ENCODE measurements around the gene C1orf159. TPM values are rescaled to one million over a fixed set of nuclear protein-coding genes. Genes with fewer than 3 reads are reported as not detected.

Gene C1orf159
- total RNA-seq, 1 donor from 2014 or later = 21.3 TPM

DNA sequence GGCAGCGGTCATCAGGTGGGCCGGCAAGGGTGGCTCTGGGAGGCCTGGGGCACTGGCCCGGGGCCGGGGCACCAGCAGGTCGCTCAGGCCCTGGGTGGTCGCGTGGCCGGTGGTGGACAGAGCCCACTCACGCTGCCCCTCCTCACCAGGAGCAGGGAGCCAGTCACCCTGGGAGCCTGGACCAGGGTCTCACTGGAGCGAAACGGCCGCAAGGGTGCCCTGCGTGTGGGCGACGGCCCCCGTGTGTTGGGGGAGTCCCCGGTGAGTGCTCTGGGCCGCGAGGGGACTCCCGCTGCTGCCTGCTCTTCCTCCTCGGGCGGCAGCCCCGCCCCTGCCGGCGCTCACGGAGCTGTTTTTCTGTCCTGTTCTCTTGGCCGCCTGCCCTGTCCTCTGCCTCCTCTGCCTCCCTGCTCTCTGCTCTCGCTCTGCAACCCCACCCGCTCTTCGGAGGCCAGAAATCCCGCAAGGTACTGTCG lies 65.3 kb downstream of the C1orf159 start:
- Mint-ChIP-seq H3K4me1 (ENCODE audit: low read depth) (no peaks in the 10 kb centered on the region), H3K4me3 (ENCODE audit: low read depth) (no peak overlapping the region), H3K36me3 (ENCODE audit: insufficient read depth) (peaks cover 19% of the 10 kb centered on the region), H3K27ac (no peak overlapping the region), H3K9me3 (ENCODE audit: low read depth) (no peaks in the 10 kb centered on the region), H3K27me3 (no peaks in the 10 kb centered on the region)
- TF ChIP-seq CTCF (IDR thresholded peaks at IDR 0.05; ENCODE audit: unreplicated experiment) = no peak
- DNase-seq (ENCODE audit: low spot score, unreplicated experiment) = no peak

DNA sequence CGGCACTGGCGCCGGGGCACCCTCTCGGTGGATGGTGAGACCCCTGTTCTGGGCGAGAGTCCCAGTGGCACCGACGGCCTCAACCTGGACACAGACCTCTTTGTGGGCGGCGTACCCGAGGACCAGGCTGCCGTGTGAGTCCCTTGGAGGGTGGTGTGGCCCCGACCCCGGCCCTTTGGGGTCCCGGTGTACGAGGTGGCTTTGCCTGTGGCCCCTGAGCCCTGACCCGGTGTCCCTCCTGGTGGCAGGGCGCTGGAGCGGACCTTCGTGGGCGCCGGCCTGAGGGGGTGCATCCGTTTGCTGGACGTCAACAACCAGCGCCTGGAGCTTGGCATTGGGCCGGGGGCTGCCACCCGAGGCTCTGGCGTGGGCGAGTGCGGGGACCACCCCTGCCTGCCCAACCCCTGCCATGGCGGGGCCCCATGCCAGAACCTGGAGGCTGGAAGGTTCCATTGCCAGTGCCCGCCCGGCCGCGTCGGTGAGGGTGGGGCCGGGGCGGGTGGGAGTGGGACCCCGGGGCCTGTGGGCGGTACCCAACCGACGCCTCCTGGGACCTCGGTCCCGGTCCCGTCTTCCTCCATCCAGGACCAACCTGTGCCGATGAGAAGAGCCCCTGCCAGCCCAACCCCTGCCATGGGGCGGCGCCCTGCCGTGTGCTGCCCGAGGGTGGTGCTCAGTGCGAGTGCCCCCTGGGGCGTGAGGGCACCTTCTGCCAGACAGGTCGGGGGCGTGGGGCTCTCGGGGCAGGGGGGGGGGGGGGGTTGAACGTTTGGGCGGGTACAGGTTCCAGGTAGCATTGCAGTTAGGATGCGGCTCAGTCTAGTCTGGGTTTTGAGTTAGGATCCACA lies 66.3 kb downstream of the C1orf159 start:
- DNase-seq (ENCODE audit: low spot score, unreplicated experiment) = no peak
- Mint-ChIP-seq H3K4me1 (ENCODE audit: low read depth) (no peaks in the 10 kb centered on the region), H3K27me3 (no peaks in the 10 kb centered on the region), H3K27ac (no peak overlapping the region), H3K4me3 (ENCODE audit: low read depth) (no peak overlapping the region), H3K36me3 (ENCODE audit: insufficient read depth) (peaks cover 20% of the 10 kb centered on the region), H3K9me3 (ENCODE audit: low read depth) (no peaks in the 10 kb centered on the region)
- TF ChIP-seq CTCF (IDR thresholded peaks at IDR 0.05; ENCODE audit: unreplicated experiment) = no peak

DNA sequence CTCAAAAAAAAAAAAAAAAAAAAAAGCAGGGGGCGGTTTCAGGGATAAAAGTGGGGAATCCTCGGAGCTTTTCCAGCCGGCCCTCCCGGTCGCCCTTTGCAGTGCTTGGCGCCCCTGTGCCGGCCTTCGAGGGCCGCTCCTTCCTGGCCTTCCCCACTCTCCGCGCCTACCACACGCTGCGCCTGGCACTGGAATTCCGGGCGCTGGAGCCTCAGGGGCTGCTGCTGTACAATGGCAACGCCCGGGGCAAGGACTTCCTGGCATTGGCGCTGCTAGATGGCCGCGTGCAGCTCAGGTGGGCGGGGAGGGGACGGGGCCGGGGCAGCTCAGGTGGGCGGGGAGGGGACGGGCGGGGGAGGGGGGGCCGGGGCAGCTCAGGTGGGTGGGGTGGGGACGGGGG lies 67.1 kb downstream of the C1orf159 start:
- no peaks in the 10 kb centered on the region for H3K4me1 Mint-ChIP-seq (ENCODE audit: low read depth)
- H3K27ac Mint-ChIP-seq = no peak overlapping the region
- H3K4me3 Mint-ChIP-seq (ENCODE audit: low read depth) = no peak overlapping the region
- no peaks in the 10 kb centered on the region for H3K27me3 Mint-ChIP-seq
- H3K9me3 Mint-ChIP-seq (ENCODE audit: low read depth) = no peaks in the 10 kb centered on the region
- TF ChIP-seq CTCF (IDR thresholded peaks at IDR 0.05; ENCODE audit: unreplicated experiment) = no peak
- H3K36me3 Mint-ChIP-seq (ENCODE audit: insufficient read depth) = peaks cover 21% of the 10 kb centered on the region
- DNase-seq (ENCODE audit: low spot score, unreplicated experiment) = no peak

- Mint-ChIP-seq H3K4me3 (ENCODE audit: low read depth) (no peak overlapping the region), H3K27ac (no peak overlapping the region), H3K27me3 (no peaks in the 10 kb centered on the region), H3K4me1 (ENCODE audit: low read depth) (no peaks in the 10 kb centered on the region), H3K36me3 (ENCODE audit: insufficient read depth) (peaks cover 22% of the 10 kb centered on the region), H3K9me3 (ENCODE audit: low read depth) (no peaks in the 10 kb centered on the region)
- no peak for DNase-seq (ENCODE audit: low spot score, unreplicated experiment)
- TF ChIP-seq CTCF (IDR thresholded peaks at IDR 0.05; ENCODE audit: unreplicated experiment) = no peak
These were observed 67.9 kb downstream of the C1orf159 start for GRCh38 chr1:1047963-1048362.

- no peak for DNase-seq (ENCODE audit: low spot score, unreplicated experiment)
- no peaks in the 10 kb centered on the region for H3K4me1 Mint-ChIP-seq (ENCODE audit: low read depth)
- H3K27me3 Mint-ChIP-seq = no peaks in the 10 kb centered on the region
- H3K9me3 Mint-ChIP-seq (ENCODE audit: low read depth) = no peaks in the 10 kb centered on the region
- H3K36me3 Mint-ChIP-seq (ENCODE audit: insufficient read depth) = peaks cover 19% of the 10 kb centered on the region
- no peak overlapping the region for H3K27ac Mint-ChIP-seq
- no peak for TF ChIP-seq CTCF (IDR thresholded peaks at IDR 0.05; ENCODE audit: unreplicated experiment)
- H3K4me3 Mint-ChIP-seq (ENCODE audit: low read depth) = no peak overlapping the region
These were observed 68.5 kb downstream of the C1orf159 start for GRCh38 chr1:1047407-1047806.
